K562 (cell line): ENCODE results near the gene LRCH1. TPM values are rescaled to one million over a fixed set of nuclear protein-coding genes. Genes with fewer than 3 reads are reported as not detected.

Source experiments
- ATAC-seq: fragments of 200-7000 bp; cut with Tn5 transposase; 3 replicates; pipeline ENCODE4 v1.9.1; 2020; ENCODE audit warnings: moderate library complexity
- BruUV-seq: library from RNA; stranded (reverse); fragments of 400-500 nt; replicated peaks from 2 replicates; lab custom pipeline; 2021; lab: Mats Ljungman, UMichigan
- CTCF ChIA-PET: fragments of 300-600 bp; formaldehyde crosslinking; extraction: SDS; loops from one replicate; lab custom pipeline; 2021; ENCODE audit warnings: low intra/inter-chr PET ratio; lab: Yijun Ruan, JAX
- POLR2A ChIA-PET: fragments of 300-600, 350-650 bp; sonication (Branson Sonifier 250); formaldehyde crosslinking; extraction: SDS; loops from one replicate; lab custom pipeline; 2021; ENCODE audit warnings: antibody characterized with exemption, inconsistent platforms; lab: Yijun Ruan, JAX
- DNase-seq, 4 experiments: peaks; one replicate each; pipeline versions ENCODE4 v3.0.0 to v3.0.0-alpha.2; 2011 to 2018; ENCODE audit warnings: low spot score in 3 of 4, mixed read lengths in 3 of 4; ENCODE audit errors: extremely low read depth in 1 of 4
- FAIRE-seq: peaks from 2 replicates; lab custom pipeline; 2011; peaks lifted over from hg19 to GRCh38; lab: Jason Lieb, UNC
- H2AFZ ChIP-seq: 2 replicates; pipeline ENCODE4 v1.6.0; 2011; ENCODE audit warnings: low read depth, low read length, control low read depth, inconsistent platforms
- H3K27ac ChIP-seq: fragments of 200-600 bp; 3 replicates; pipeline ENCODE4 v1.8.0; 2011; ENCODE audit warnings: low read depth, mild to moderate bottlenecking, control low read depth, inconsistent platforms, low read length, moderate library complexity, mixed read lengths; ENCODE audit errors: extremely low read depth
- H3K27me3 ChIP-seq, 2 experiments: fragments of 300-600 bp in 1 of 2; 2 replicates in 1 of 2; 3 replicates in 1 of 2; pipeline versions ENCODE4 v1.6.0 to v1.8.0; 2011; ENCODE audit warnings: inconsistent platforms in 2 of 2, low read length in 2 of 2, mild to moderate bottlenecking in 1 of 2, mixed read lengths in 1 of 2, moderate library complexity in 1 of 2; ENCODE audit not compliant: control insufficient read depth in 2 of 2, insufficient read depth in 2 of 2
- H3K36me3 ChIP-seq: fragments of 300-600 bp; 3 replicates; pipeline ENCODE4 v1.8.0; 2011; ENCODE audit warnings: mild to moderate bottlenecking, low read length, inconsistent platforms; ENCODE audit not compliant: control insufficient read depth, insufficient read depth
- H3K4me1 ChIP-seq, 2 experiments: fragments of 200-600 bp in 1 of 2; replicated peaks in 1 of 2; 2 replicates in 1 of 2; 3 replicates in 1 of 2; pipeline versions ENCODE4 v1.5.1 to v1.8.0; 2011; ENCODE audit warnings: inconsistent platforms in 2 of 2, low read length in 2 of 2, mild to moderate bottlenecking in 1 of 2, mixed read lengths in 1 of 2, moderate library complexity in 1 of 2; ENCODE audit not compliant: control insufficient read depth in 2 of 2, insufficient read depth in 2 of 2
- H3K4me2 ChIP-seq: 2 replicates; pipeline ENCODE4 v1.6.1; 2011; ENCODE audit warnings: low read length, control low read depth, inconsistent platforms, mixed read lengths; ENCODE audit not compliant: insufficient read depth
- H3K4me3 ChIP-seq: fragments of 200-600 bp; sonication (generic), shearing (Covaris generic); 2 replicates; pipeline ENCODE4 v1.5.1; 2016; ENCODE audit warnings: control low read depth, inconsistent platforms
- H3K79me2 ChIP-seq: fragments of 200-600 bp; 3 replicates; pipeline ENCODE4 v1.8.0; 2011; ENCODE audit warnings: low read length, inconsistent platforms; ENCODE audit not compliant: control insufficient read depth, insufficient read depth
- H3K9ac ChIP-seq, 2 experiments: 2 replicates each; pipeline versions ENCODE4 v1.6.0 to v1.6.1; 2011; ENCODE audit warnings: low read depth in 2 of 2, low read length in 2 of 2, control low read depth in 1 of 2, inconsistent platforms in 1 of 2, mild to moderate bottlenecking in 1 of 2, mixed read lengths in 1 of 2; ENCODE audit not compliant: insufficient read depth in 1 of 2
- H3K9me1 ChIP-seq: one replicate; pipeline ENCODE4 v1.6.0; 2011; ENCODE audit warnings: inconsistent platforms, mild to moderate bottlenecking, low read length, moderate library complexity; ENCODE audit not compliant: control insufficient read depth, insufficient read depth
- H3K9me3 ChIP-seq: replicated peaks from 2 replicates; pipeline ENCODE4 v1.5.1; 2011; ENCODE audit warnings: low read depth, low read length, inconsistent platforms; ENCODE audit not compliant: control insufficient read depth, insufficient read depth
- H4K20me1 ChIP-seq: replicated peaks from 2 replicates; pipeline ENCODE4 v1.6.1; 2011; ENCODE audit warnings: low read length, inconsistent platforms, mixed read lengths; ENCODE audit not compliant: control insufficient read depth, insufficient read depth
- ARID3B ChIP-seq: fragments of 250-450 bp; sonication (Bioruptor Pico); IDR thresholded peaks from 2 replicates; pipeline ENCODE4 v1.4.0; 2020; ENCODE audit warnings: borderline replicate concordance
- CBX1 ChIP-seq: sonication (generic); IDR thresholded peaks from 2 replicates; pipeline ENCODE4 v1.6.1; 2016; ENCODE audit warnings: antibody characterized with exemption, low read depth, mild to moderate bottlenecking
- DACH1 ChIP-seq: fragments of 450-650 bp; IDR thresholded peaks from 2 replicates; pipeline ENCODE4 v1.6.1; 2018; ENCODE audit not compliant: partially characterized antibody
- EHMT2 ChIP-seq: fragments of 450-650 bp; IDR thresholded peaks from 2 replicates; pipeline ENCODE4 v1.6.1; 2018; ENCODE audit warnings: antibody characterized with exemption
- HNRNPH1 ChIP-seq: fragments of 200-400 bp; formaldehyde crosslinking; optimal IDR thresholded peaks from 2 replicates; pipeline ENCODE3; 2017; ENCODE audit warnings: low read depth, mild to moderate bottlenecking, low read length, moderate library complexity
- NR2C2 ChIP-seq, 2 experiments: fragments of 200-800 bp in 1 of 2; sonication (Bioruptor generic) in 1 of 2; sonication (generic) in 1 of 2; formaldehyde crosslinking in 1 of 2; IDR thresholded peaks; 2 replicates each; pipeline versions ENCODE4 v1.6.1 to v1.8.0; 2016 to 2022; ENCODE audit warnings: mild to moderate bottlenecking in 1 of 2, missing compliant biosample characterization in 1 of 2, missing genetic modification characterization in 1 of 2, missing genetic modification reagents in 1 of 2
- PHB2 ChIP-seq: fragments of 450-650 bp; IDR thresholded peaks from 2 replicates; pipeline ENCODE4 v1.6.1; 2017; ENCODE audit warnings: low read depth
- RFX5 ChIP-seq: IDR thresholded peaks from 2 replicates; pipeline ENCODE4 v1.6.1; 2011; ENCODE audit warnings: low read depth, mild to moderate bottlenecking, improper control_type of control experiment, low read length
- TARDBP ChIP-seq: fragments of 450-650 bp; IDR thresholded peaks from 2 replicates; pipeline ENCODE4 v1.6.1; 2016
- ZBTB33 ChIP-seq: sonication (generic); formaldehyde crosslinking; IDR thresholded peaks from 2 replicates; pipeline ENCODE4 v1.8.1; 2023; ENCODE audit warnings: mild to moderate bottlenecking, missing genetic modification reagents
- ZFPM2 ChIP-seq: fragments of 250-450 bp; sonication (Bioruptor Pico); IDR thresholded peaks from 2 replicates; pipeline ENCODE4 v1.5.1; 2022; ENCODE audit warnings: mild to moderate bottlenecking
- ZMIZ1 ChIP-seq, 2 experiments: fragments of 150-350 bp in 1 of 2; IDR thresholded peaks; 2 replicates each; pipeline ENCODE4 v1.6.1; 2012 to 2016; ENCODE audit warnings: low read depth in 2 of 2, low read length in 2 of 2, mild to moderate bottlenecking in 1 of 2, moderate library complexity in 1 of 2
- ZNF384 ChIP-seq: IDR thresholded peaks from 2 replicates; pipeline ENCODE4 v1.6.1; 2012; ENCODE audit warnings: low read depth, low read length, improper control_type of control experiment
- ZNF444 ChIP-seq: fragments of 250-450 bp; sonication (Bioruptor Pico); IDR thresholded peaks from 2 replicates; pipeline ENCODE4 v1.4.0; 2020; ENCODE audit warnings: mild to moderate bottlenecking, moderate library complexity
- ZNF644 ChIP-seq: fragments of 200-800 bp; sonication (Bioruptor generic); IDR thresholded peaks from 2 replicates; pipeline ENCODE4 v1.6.1; 2016; ENCODE audit warnings: low read depth, missing genetic modification characterization, missing compliant biosample characterization
- WGBS: fragments of 100-300 bp; shearing (Covaris generic); methylation state at CpG from one replicate; pipeline ENCODE4 v1.1.6; 2016; ENCODE audit warnings: low coverage, mixed read lengths; ENCODE audit not compliant: insufficient coverage; ENCODE audit errors: missing lambda C conversion rate; 5-methylcytosine and 5-hydroxymethylcytosine counted together
- in situ Hi-C: fragments of 300-500 bp; cut with MboI; formaldehyde crosslinking; loops from 4 replicates; pipeline ENCODE4 v1.15.0; 2018; ENCODE audit warnings: inconsistent platforms, mixed read lengths
- intact Hi-C: fragments of 100-400 bp; cut with micrococcal nuclease; formaldehyde crosslinking; loops from 2 replicates; pipeline ENCODE4 v1.14.2; 2022
- polyA plus RNA-seq, 8 experiments: library from polyadenylated mRNA; depleted of rRNA in 4 of 8; stranded (reverse) in 5 of 8; unstranded in 3 of 8; fragments of >200 nt; fragmentation: Nextera tagmentation in 2 of 8; fragmentation: Illumina TruSeq in 1 of 8; extraction: Ambion mirVana in 2 of 8; extraction: Trizol in 1 of 8; gene quantifications; 2 replicates each; pipeline versions ENCODE4 v1.2.1 to v1.2.3, GENCODE V29; 2011 to 2014; ENCODE audit warnings: inconsistent platforms in 1 of 8, missing spikeins in 1 of 8
- total RNA-seq, 7 experiments: library from RNA; depleted of rRNA in 6 of 7; stranded (reverse); fragments of >200 nt in 6 of 7; fragmentation: Illumina TruSeq in 2 of 7; extraction: Trizol in 2 of 7; gene quantifications; 2 replicates each; pipeline versions ENCODE4 v1.2.1 to v1.2.3, GENCODE V29; 2011 to 2021; ENCODE audit warnings: low replicate concordance in 1 of 7

LRCH1 gene
- total and polyA plus RNA-seq, 9 of the 15 experiments (the other 6 are each of a cell fraction or from before 2014, with no cell fraction given), result 1.1 to 6.8 (median 3.7) TPM

GRCh38 chr13:46683676-46684260 is 130.8 kb downstream of the LRCH1 start:
- Histone ChIP-seq H2AFZ (no peak overlapping the region), H3K27ac (no peak overlapping the region), H3K4me3 (no peak overlapping the region), H3K4me2 (no peak overlapping the region), H3K9me1 (no peaks in the 10 kb centered on the region), H3K9me3 (no peaks in the 10 kb centered on the region), H3K27me3 (no peaks in the 10 kb centered on the region), H3K36me3 (peaks cover 4% of the 10 kb centered on the region; the same call in 1 of the 3 replicates), H3K79me2 (no peaks in the 10 kb centered on the region), H3K4me1 (peaks cover 0 to 4% of the 10 kb centered on the region in 2 experiments; a peak in 1 of 5 replicates), H4K20me1 (no peaks in the 10 kb centered on the region), H3K9ac (no peak overlapping the region)
- WGBS, result 80% methylated on average over 1 of the region's 1 CpG
- DNase-seq, result no peak
- ChIA-PET CTCF (no interaction called here), POLR2A (no interaction called here)
- ATAC-seq, result no peak
- FAIRE-seq, result no peak
- in situ Hi-C loops (no loop called here), intact Hi-C loops (no loop called here)
- no TSS peak for BruUV-seq
- TF ChIP-seq ZMIZ1 (IDR thresholded peaks at IDR 0.05; ENCODE audit: low read depth in 2 of 2, low read length in 2 of 2), result no peak
- TF ChIP-seq HNRNPH1, result no peak
- no peak for TF ChIP-seq TARDBP
- TF ChIP-seq ZBTB33 (CRISPR knock-in tag), result no peak
- no peak for TF ChIP-seq ZFPM2 (CRISPR knock-in tag)
- no peak for TF ChIP-seq CBX1
- no peak for TF ChIP-seq RFX5
- no peak for TF ChIP-seq ZNF384
- TF ChIP-seq ZNF444 (CRISPR knock-in tag), result no peak
- TF ChIP-seq NR2C2 (CRISPR knock-in tag; IDR thresholded peaks at IDR 0.05), result no peak
- TF ChIP-seq NR2C2 (tag; IDR thresholded peaks at IDR 0.05), result no peak
- no peak for TF ChIP-seq EHMT2
- no peak for TF ChIP-seq PHB2
- TF ChIP-seq ARID3B (CRISPR knock-in tag), result no peak
- TF ChIP-seq DACH1, result no peak
- TF ChIP-seq ZNF644 (tag), result no peak
